GM13976 (cell line): ENCODE results near the gene SLC35B2.

Experiments
- DNase-seq: peaks from one replicate; pipeline ENCODE4 v3.0.0; 2012; ENCODE audit warnings: low spot score
- CTCF ChIP-seq: IDR thresholded peaks from 2 replicates; pipeline ENCODE4 v1.5.1; 2012; ENCODE audit warnings: borderline replicate concordance, mild to moderate bottlenecking; ENCODE audit not compliant: insufficient read depth; ENCODE audit errors: extremely low read depth, missing control alignments, control extremely low read depth
- in situ Hi-C: fragments of 300-500 bp; cut with MboI; formaldehyde crosslinking; loops from one replicate; pipeline ENCODE4 v1.12.0; 2022; ENCODE audit warnings: low sequenced_read_pairs, mixed read lengths, inconsistent platforms; ENCODE audit not compliant: unreplicated experiment

The SLC35B2 gene

GRCh38 chr6:44262467-44263353, 5.4 kb upstream of the SLC35B2 start:
- no peak for DNase-seq
- no peak for TF ChIP-seq CTCF
- in situ Hi-C loops, result no loop called here

- in situ Hi-C loops, result no loop called here
- DNase-seq, result no peak
- no peak for TF ChIP-seq CTCF
Observed at GRCh38 chr6:44261581-44261980, 4.3 kb upstream of the SLC35B2 start.

- no peak for TF ChIP-seq CTCF
- in situ Hi-C loops, result no loop called here
- DNase-seq, result peak; percentile 75
Observed at GRCh38 chr6:44260451-44261297, 3.3 kb upstream of the SLC35B2 start.

- in situ Hi-C loops, result no loop called here
- DNase-seq, result no peak
- TF ChIP-seq CTCF, result no peak
Observed at GRCh38 chr6:44260011-44260410, 2.7 kb upstream of the SLC35B2 start.

GRCh38 chr6:44258921-44259320, 1.6 kb upstream of the SLC35B2 start:
- no peak for DNase-seq
- TF ChIP-seq CTCF, result no peak
- in situ Hi-C loops, result no loop called here

- in situ Hi-C loops, result no loop called here
- TF ChIP-seq CTCF, result no peak
- no peak for DNase-seq
Observed at GRCh38 chr6:44258325-44258863, 1.1 kb upstream of the SLC35B2 start.
